GM18873 (cell line): ENCODE measurements around the gene VPS37B.
"Not testable (repeated sequence)": the region's sequence is repeated elsewhere in the genome, so short reads cannot be mapped to it uniquely, and the experiment has no call there.

Source experiments
- ATAC-seq: cut with Tn5 transposase; IDR thresholded peaks from one replicate; pipeline ENCODE4 v1.9.1; 2021; ENCODE audit warnings: mild to moderate bottlenecking, moderate library complexity, moderate number of reproducible peaks; ENCODE audit not compliant: unreplicated experiment, low FRiP score

Gene VPS37B

GRCh38 chr12:122884860-122885259 lies 11.1 kb downstream of the VPS37B start:
- ATAC-seq = no peak

GRCh38 chr12:122884091-122884826 lies 11.7 kb downstream of the VPS37B start:
- no peak for ATAC-seq

- no peak for ATAC-seq
Measured at GRCh38 chr12:122882908-122883558, 12.9 kb downstream of the VPS37B start.

DNA sequence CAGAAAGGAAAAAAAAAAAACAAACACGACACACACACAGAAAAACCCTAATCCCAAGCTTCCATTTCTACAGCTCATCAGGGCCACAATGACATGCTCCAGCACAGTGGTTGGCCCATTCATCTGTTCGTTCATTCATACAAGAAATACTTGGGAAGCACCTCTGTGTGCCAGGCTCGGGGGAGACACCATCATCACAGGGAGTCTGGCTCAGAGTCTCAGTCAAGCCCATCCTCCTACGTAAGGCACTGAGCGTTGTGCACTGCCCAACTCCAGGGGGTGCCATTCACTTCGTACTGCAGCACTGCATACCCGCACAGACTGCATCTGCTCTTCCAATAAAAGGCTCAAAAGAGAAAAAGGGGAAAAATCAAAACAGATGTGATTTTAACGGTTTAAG lies 15.3 kb downstream of the VPS37B start:
- no peak for ATAC-seq

- ATAC-seq = no peak
Measured at GRCh38 chr12:122880155-122880667, 15.7 kb downstream of the VPS37B start.

DNA sequence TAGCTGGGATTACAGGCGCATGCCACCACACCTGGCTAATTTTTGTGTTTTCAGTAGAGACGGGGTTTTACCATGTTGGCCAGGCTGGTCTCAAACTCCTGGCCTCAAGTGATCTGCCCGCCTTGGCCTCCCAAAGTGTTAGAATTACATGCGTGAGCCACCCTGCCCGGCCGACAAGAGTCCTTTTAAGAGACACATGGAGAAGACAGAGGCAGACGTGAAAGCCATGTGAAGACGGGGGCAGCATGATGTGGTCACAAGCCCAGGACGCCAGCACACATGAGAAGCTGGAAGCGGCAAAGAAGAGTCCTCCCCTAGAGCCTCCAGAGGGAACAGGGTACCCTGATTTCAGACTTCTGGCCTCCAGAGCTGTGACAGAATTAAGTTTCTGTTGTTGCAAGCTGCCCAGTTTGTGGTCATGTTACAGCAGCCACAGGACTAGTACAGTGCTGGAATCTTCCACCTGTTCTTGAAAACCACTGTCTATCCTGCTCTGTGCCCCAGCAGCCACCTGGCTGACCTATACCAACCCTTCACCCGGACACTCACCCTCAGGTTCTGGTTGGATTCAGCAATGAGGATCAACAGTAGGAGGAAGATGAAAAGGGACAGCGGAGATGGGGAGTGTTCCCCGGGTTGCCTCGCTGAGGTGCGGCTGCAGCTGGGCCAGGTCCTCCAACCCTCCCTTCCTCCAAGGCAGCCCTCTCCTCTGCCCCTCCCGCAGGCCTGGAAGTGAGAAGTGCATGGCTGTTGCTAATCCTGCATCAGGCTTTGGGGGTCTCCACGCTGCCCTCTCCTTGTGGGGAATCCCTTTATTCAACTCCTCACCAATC lies 16.9 kb downstream of the VPS37B start:
- no peak for ATAC-seq

- ATAC-seq = no peak
Measured at GRCh38 chr12:122876731-122877130, 19.2 kb downstream of the VPS37B start.

DNA sequence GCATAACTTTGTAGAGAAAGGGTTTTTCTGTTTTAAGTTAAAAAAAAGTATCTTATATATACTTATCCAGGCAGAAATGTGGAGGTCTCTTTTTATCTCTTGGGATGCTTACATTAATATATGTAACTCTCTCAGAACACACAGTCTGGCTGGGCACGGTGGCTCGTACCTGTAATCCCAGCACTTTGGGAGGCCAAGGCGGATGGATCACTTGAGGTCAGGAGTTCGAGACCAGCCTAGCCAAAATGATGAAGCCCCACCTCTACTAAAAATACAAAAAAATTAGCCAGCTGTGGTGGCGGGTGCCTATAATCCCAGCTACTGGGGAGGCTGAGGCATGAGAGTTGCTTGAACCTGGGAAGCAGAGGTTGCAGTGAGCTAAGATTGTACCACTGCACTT lies 19.6 kb downstream of the VPS37B start:
- not testable (repeated sequence) for ATAC-seq

DNA sequence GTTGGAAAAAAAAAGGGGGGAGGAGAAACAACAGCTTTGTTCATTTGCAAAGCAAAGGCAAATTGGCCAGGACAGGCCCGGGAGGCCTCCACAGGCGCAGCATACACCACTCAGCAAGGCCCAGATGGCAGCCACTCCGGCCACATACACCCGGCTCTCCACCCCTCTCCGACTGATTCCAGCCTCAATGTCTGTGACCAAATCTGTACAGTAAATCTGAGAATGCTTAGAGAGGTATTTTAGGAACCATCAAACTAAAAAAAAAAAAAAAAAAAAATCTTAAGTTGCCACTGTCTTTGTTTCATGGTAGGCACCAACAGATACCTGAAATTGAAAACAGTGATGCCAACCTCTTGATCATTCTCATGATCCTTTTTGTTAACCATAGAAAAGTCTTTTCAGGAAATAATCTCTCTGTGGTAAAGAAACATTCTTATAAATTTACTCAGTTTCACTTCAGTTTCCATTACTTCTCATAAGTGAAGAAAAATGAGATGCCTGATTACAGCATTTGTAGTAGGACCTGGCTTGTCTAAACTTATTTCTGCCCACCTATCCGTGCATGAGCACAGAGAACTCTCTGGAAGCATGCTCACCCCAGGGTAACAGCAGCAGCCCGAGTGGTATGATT lies 20.2 kb downstream of the VPS37B start:
- peak; percentile 59 for ATAC-seq

- no peak for ATAC-seq
Measured at GRCh38 chr12:122874081-122874480, 21.8 kb downstream of the VPS37B start.

GRCh38 chr12:122873540-122873939 lies 22.4 kb downstream of the VPS37B start:
- no peak for ATAC-seq

DNA sequence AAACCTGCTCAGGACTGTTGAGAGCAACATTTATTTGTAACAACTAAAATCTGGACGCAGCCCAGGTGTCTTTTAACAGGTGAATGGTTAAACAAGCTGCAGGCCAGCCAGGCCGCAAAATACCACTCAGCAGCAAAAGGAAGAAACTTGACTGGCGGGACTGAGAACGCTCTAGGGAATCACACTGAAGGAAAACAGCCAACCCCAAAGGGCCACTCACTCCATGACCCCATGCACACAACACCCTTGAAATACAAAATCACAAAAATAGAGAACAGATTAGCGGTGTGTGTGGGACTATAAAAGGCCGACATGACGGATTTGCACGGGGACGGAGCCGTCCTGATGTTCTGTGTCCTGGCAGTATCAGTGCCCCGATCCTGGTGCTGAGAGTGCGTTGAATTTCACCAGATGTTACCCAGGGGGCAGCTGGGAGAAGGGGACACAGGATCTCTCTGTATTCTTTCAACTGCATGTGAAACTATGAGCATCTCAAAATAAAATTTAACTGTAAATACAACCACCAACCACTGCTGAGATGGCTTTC lies 23.0 kb downstream of the VPS37B start:
- no peak for ATAC-seq

GRCh38 chr12:122871851-122872780 lies 23.8 kb downstream of the VPS37B start:
- no peak for ATAC-seq

- no peak for ATAC-seq
Measured at GRCh38 chr12:122870867-122871664, 24.9 kb downstream of the VPS37B start.

DNA sequence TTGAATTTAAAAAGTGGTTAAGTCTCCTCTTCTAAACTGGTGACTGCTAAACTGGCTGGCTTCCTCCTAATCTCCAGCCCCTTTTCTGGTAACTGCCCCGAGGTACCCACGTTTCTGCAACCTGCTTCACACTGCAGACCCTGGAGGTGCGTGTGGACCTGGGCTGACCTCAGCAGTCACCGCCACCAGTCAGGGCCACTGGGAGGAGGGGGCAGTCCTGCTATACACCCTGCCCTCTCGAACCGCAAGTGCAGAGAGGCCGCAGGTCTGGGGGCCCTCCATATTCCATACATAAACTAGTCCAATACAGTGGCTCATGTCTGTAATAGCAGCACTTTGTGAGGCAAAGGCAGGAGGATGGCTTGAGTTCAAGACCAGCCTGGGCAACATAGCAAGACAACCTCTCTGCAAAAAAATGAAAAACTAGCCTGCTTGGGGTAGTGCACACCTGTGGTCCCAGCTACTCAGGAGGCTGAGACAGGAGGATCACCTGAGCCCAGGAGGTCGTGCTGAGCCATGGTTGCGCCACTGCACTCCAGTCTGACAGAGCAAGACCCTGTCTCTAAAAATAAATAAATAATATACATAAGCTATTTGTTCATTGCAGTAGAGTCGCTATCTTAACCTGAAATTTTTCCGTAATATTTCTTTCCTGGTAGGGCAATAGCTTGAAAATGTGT lies 25.6 kb downstream of the VPS37B start:
- ATAC-seq = no peak

DNA sequence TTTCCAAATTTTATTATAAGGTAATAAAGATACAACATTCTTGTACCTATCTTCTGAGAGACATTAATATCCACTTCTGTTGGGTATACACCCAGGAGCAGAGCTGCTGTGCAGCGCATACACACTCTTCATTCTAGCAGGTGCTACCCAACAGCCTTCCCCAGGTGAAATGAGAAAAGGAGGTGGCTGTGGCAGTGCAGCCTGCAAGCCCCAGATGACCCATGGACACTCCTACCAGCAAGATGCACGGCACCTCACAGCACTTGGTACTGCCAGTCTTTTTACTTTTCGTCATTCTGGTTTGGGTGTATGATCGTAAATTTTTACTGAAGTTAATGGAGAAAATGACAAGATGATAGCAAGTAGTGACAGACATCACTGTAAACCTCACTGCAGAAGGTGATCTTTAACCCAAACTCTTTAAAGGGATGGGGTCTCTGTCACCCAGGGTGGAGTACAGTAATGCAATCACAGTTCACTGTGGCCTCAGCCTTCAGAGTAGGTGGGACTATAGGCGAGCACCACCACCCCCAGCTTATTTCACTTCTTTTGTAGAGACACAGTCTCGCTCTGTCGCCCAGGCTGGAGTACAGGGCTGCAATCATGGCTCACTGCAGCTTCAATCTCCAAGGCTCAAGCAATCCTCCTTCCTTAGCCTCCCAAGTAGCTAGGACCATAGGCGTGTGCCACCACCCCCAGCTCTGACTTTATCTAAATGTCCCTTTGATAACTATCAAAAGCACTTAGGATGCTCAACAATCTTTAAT lies 26.5 kb downstream of the VPS37B start:
- no peak for ATAC-seq

- no peak for ATAC-seq
Measured at GRCh38 chr12:122868471-122869177, 27.3 kb downstream of the VPS37B start.
